Stimulated activated CD8-positive, alpha-beta memory T cell treated with anti-CD3 and anti-CD28 coated beads, Interleukin-7, amount 100 ng/mL, for 48 hours (primary cell): ENCODE results near the gene PROSER2.
A peak's percentile ranks its signal among the peaks of the same experiment; 100 is the strongest.
"Not testable (repeated sequence)": the region's sequence is repeated elsewhere in the genome, so short reads cannot be mapped to it uniquely, and the experiment has no call there.

Source experiments
- DNase-seq, 2 donors: peaks; one replicate each; pipeline ENCODE4 v3.0.0-alpha.2; 2020; ENCODE audit warnings: low read depth in 1 of 2; ENCODE audit errors: extremely low read depth in 1 of 2

The PROSER2 gene

DNA sequence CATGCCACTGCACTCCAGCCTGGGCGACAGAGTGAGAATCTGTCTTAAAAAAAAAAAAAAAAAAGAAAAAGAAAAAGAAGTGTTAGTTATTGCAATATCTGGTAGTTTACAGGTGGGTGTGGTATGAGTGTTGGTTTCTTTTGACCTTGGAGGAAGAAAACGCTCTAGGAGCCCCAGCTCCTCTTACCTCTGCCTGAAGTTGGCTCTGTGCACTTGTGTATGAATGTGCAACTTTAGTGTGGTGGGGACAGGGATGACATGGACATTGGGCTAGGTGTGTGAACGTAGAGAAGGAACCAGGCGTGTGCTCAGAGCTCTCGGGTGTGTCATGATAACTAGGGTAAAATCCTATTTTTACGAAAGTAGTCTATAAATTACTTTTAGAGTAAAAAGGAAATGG, 11.9 kb downstream of the PROSER2 start:
- DNase-seq: no peak

GRCh38 chr10:11835704-11836103, 12.5 kb downstream of the PROSER2 start:
- DNase-seq: no peak

DNA sequence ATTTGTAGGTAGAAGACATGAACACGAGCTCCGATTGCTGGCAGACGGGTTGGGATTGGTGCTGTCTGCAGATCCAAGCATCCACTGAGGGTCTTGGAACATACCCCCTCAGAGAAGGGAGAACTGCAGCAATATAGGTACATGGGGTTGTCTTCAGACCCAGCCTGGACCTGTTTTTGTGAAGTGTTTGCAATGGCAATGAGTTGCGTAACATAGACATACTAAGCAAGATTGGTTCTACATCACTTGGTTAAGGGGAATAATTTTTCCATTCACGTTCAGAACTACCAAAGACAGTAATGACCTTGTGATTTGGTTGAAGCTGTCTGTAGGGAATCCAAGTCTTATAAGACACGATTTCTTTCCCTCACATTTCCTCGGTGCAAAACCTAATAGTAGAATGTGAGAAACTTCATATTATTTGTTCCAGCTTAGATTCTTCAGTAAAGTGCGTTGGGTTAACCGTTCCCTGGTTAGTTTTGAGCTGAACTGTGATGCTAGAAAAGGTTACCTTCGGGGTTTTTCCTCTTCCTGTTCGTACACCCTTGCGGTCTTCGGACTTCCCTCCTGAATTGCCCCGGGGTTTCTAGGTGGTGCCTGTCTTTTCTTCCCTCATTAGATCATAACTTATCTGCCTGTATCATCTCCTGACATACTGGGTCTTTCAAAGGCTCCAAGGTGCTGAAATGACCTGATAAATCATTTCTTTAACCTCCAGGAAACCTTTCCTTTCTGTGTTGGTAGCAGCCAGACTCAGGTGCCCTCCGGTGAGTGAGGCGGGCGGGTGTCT, 14.4 kb downstream of the PROSER2 start:
- DNase-seq: no peak

GRCh38 chr10:11838298-11838852, 15.2 kb downstream of the PROSER2 start:
- DNase-seq: no peak

GRCh38 chr10:11841375-11841774, 18.2 kb downstream of the PROSER2 start:
- DNase-seq: no peak

DNA sequence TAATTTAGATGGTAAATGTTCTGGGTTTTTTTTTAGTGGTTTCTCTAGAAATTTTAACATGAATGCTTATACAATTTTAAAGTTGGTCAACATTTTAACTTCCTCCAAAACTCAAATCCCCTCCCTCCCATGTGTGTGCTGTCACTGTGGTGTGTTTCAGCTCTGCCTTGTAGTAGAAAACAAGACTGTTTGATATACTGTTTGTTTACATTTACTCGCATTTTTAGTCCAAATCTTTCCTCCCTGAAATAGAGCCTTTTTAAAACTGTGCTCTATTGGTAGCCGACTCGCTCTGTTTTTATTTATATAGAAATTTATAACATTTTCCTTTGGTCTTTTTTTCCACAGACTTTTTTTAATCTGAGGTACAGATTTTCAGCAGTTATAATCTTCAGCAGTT, 19.3 kb downstream of the PROSER2 start:
- no peak for DNase-seq

DNA sequence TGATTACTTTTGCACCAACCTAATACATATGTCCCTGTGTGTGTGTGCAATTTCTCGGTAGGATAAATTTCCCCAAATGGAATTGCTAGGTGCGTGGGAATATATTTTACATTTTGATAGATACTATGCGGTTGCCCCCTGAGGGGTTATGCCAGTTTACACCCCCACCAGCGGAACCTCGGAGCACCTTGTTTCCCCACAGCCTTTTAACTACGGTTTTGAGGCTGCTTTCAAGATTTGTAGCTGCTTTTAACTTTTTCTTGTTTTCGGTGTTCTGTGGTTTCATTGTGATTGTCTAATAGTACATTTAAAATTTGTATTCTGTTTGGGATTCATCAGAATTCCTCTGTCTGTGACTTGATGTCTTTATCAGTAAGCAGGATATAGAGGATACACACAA, 22.0 kb downstream of the PROSER2 start:
- no peak for DNase-seq

- DNase-seq: no peak
Measured at GRCh38 chr10:11846542-11846941, 23.4 kb downstream of the PROSER2 start.

GRCh38 chr10:11849277-11849676, 26.1 kb downstream of the PROSER2 start:
- DNase-seq: no peak

DNA sequence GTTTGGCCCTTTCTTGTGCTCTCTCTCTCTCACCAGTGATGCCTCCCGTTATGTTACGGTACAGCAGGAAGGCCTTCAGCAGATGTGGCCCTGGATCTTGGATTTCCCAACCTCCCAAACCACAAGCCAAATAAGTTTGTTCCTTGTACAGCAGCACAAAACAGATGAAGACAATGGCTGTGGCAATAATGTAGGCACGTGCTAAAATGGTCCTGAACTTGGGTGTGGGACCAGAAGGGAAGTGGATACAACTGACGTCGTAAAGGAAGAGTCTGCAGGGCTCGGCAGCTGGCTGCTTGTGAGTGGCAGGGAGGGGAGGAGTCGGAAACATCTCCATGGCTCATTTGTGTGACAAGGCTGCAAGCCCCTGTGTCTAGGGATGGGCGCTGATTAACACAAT, 26.8 kb downstream of the PROSER2 start:
- no peak for DNase-seq

DNA sequence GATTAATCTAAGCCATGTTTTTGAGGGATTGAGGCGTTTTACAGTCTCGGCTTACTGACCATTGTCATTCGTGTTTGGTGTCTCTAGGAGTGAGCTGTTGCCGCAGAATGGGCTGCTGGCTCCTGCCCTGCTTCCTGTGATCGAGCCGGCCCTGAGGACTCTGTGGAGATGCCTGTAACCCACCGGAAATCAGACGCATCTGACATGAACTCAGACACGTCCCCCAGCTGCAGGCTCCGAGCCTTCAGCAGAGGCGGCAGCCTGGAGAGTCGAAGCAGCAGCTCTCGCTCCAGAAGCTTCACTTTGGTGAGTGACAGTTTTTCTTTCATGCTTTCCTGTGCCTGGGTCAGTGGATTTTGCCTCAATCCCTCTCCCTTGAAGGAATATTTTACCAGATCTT, 28.8 kb downstream of the PROSER2 start:
- no peak for DNase-seq

DNA sequence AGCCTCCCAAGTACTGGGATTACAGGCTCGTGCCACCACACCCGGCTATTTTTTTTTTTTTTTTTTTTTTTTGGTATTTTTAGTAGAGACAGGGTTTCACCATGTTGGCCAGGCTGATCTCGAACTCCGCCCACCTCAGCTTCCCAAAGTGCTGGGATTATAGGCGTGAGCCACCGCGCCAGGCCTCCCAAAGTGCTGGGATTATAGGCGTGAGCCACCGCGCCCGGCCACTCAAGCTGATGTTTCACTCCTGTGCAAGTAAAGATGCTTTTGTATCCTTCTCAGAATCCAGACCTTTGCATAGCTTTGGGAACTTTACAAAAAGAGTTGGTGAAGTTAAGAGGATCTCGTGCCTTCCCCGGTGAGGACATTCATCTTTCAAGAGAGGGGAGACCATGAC, 29.5 kb downstream of the PROSER2 start:
- DNase-seq: not testable (repeated sequence)

- no peak for DNase-seq
Measured at GRCh38 chr10:11853468-11853867, 30.3 kb downstream of the PROSER2 start.

GRCh38 chr10:11854301-11854700, 31.1 kb downstream of the PROSER2 start:
- DNase-seq: no peak

DNA sequence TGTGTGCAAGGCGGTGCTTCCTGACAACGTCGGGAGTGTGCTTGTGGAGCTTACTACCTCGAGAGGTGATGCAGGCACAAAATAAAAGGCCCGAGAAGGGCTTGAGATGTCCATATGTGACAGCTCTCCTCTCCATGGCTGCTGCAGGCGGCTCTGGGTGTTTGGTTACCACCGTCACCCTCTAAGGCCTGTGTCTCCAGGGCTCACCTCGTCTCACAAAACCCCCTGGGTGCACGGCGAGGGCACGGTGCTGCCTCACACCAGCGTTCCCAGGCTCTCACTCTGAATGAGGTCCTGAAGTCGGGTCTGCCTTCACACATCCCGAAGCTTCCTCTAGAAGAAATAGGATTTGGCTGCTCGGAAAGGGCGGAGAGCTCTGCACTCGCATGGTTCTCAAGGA, 32.9 kb downstream of the PROSER2 start:
- DNase-seq: no peak

DNA sequence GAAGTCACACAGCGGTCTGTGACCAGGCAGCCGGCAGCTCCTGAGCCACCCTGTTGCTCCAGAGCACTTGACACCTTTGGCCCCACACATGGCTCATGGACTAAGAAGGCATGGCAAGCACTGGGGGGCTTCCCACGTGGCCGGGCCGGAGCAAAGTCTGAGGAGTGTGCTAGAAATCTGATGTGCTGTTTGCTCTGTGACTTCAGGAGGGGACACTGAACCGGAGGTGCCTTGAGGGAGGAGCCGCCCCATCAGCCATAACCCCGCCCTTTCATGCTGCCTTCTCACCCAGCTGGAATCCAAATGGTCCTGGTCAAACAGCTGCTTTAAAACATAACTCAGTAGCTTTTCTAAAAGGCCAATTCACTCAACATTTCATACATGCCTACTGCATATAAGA, 33.5 kb downstream of the PROSER2 start:
- no peak for DNase-seq

GRCh38 chr10:11858093-11858492, 34.9 kb downstream of the PROSER2 start:
- no peak for DNase-seq

DNA sequence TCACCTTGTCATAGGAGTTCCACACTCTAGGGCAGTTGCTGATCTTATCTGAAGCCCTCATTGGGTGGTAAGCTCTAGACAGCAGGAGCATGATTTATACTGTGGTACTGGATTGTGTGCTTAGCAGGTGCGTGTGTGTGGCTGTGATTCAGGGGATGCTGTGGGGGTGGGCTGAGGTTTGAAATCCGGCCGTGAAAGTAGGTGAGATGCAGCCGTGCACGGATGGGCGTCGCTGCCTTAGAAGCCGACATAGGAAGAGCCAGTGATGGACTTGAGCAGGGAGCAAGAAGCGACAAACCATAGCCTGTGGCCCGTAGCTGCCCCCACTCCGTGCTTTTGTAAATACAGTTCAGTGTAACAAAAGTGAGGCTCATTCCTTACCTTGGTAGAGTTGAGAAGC, 38.2 kb downstream of the PROSER2 start:
- no peak for DNase-seq

DNA sequence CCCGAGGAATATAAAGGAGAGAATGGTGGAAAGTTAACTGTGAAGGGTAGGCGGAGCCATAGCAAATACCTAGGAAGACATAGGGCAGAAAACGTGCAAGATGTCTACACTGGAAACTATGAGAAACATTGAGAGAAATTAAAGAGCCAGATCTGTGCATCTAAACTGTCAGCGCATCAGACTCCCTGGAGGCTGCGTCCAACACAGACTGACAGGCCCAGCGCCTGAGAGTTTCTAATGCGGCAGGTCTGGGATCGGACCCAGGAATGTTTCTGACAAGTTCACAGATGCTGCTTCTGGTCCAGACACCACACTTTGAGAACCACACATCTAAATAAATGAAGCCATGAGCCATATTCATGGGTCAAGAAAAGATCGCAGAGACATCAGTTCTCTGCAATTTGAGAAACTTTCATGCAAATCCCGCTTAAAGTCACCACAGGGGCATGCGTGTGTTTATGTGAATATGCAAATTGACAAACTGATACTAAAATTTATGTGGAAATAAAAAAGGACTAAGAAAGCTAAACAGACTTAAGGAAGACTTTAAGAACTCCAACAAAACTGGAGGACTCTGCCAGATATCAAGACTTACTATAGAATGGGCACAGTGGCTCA, 38.8 kb downstream of the PROSER2 start:
- no peak for DNase-seq

DNA sequence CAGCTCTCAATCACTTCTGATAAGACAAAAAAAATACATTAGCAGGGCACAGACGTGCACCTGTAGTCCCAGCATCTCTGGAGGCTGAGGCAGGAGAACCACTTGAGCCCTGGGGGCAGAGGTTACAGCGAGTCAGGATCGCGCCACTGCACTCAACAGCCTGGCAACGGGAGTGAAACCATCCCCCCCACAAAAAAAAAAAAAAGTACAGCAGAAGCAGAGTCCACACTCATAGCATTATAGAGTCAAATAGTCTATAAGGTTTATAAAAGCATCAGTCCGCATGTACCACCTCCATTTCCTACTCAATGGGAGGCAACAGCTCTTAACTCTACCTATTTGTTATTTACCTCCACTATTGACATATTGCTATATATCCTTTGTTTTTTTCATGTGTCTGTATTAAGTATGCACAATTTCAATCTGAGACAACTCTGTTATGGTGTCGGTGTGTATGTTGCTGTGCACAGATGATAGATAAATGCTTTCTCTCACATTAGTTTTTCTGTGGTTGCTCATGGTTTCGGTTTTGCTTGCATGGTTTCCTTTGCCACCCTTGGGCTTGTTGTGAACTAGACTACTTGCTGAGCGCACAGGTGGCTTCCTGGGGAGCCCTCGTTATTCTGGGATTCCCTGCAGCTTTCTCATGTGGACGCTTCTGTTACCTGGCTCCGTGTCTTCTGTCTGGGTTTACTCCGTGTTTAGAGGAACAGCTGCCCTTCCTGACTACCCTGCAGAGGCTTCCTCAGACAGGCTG, 40.4 kb downstream of the PROSER2 start:
- peak in 1 of 2 donors; percentile 57 for DNase-seq

- no peak for DNase-seq
Measured at GRCh38 chr10:11864727-11865126, 41.6 kb downstream of the PROSER2 start.

- no peak for DNase-seq
Measured at GRCh38 chr10:11865561-11865960, 42.4 kb downstream of the PROSER2 start.
